ENCODE results near the gene TUBB. TPM values are rescaled to one million over a fixed set of nuclear protein-coding genes. Genes with fewer than 3 reads are reported as not detected.

Gene TUBB
- 512 TPM for polyA plus RNA-seq
- long read RNA-seq, donor 1, transcript TUBB-205 (4 exons, 2,670 nt) = major isoform, 202 of 278 reads
- long read RNA-seq, donor 1, partial matches to known transcripts = 76 of 278 reads
- long read RNA-seq, donor 1, other reads (novel, unspliced or antisense) = 0 of 278 reads
- long read RNA-seq, donor 2, transcript TUBB-205 (4 exons, 2,670 nt) = major isoform, 341 of 442 reads
- long read RNA-seq, donor 2, partial matches to known transcripts = 98 of 442 reads
- long read RNA-seq, donor 2, other reads (novel, unspliced or antisense) = 0 of 442 reads
- long read RNA-seq, donor 3, transcript TUBB-205 (4 exons, 2,670 nt) = major isoform, 376 of 407 reads
- long read RNA-seq, donor 3, partial matches to known transcripts = 31 of 407 reads
- long read RNA-seq, donor 3, other reads (novel, unspliced or antisense) = 0 of 407 reads
- long read RNA-seq, donor 4, transcript TUBB-205 (4 exons, 2,670 nt) = major isoform, 38 of 38 reads
- long read RNA-seq, donor 4, partial matches to known transcripts = 0 of 38 reads
- long read RNA-seq, donor 4, other reads (novel, unspliced or antisense) = 0 of 38 reads
- long read RNA-seq, donor 5, transcript TUBB-205 (4 exons, 2,670 nt) = major isoform, 287 of 288 reads
- long read RNA-seq, donor 5, partial matches to known transcripts = 0 of 288 reads
- long read RNA-seq, donor 5, other reads (novel, unspliced or antisense) = 0 of 288 reads
- long read RNA-seq, donor 6, transcript TUBB-205 (4 exons, 2,670 nt) = major isoform, 295 of 593 reads
- long read RNA-seq, donor 6, partial matches to known transcripts = 215 of 593 reads
- long read RNA-seq, donor 6, other reads (novel, unspliced or antisense) = 82 of 593 reads
- long read RNA-seq, donor 7, transcript TUBB-205 (4 exons, 2,670 nt) = major isoform, 229 of 377 reads
- long read RNA-seq, donor 7, partial matches to known transcripts = 139 of 377 reads
- long read RNA-seq, donor 7, other reads (novel, unspliced or antisense) = 7 of 377 reads
- long read RNA-seq, donor 8, transcript TUBB-205 (4 exons, 2,670 nt) = major isoform, 330 of 355 reads
- long read RNA-seq, donor 8, partial matches to known transcripts = 25 of 355 reads
- long read RNA-seq, donor 8, other reads (novel, unspliced or antisense) = 0 of 355 reads
- long read RNA-seq, donor 9, transcript TUBB-205 (4 exons, 2,670 nt) = major isoform, 290 of 324 reads
- long read RNA-seq, donor 9, partial matches to known transcripts = 33 of 324 reads
- long read RNA-seq, donor 9, other reads (novel, unspliced or antisense) = 0 of 324 reads
- long read RNA-seq, donor 10, transcript TUBB-205 (4 exons, 2,670 nt) = major isoform, 259 of 276 reads
- long read RNA-seq, donor 10, partial matches to known transcripts = 10 of 276 reads
- long read RNA-seq, donor 10, other reads (novel, unspliced or antisense) = 6 of 276 reads
- long read RNA-seq, donor 11, transcript TUBB-205 (4 exons, 2,670 nt) = major isoform, 215 of 234 reads
- long read RNA-seq, donor 11, partial matches to known transcripts = 19 of 234 reads
- long read RNA-seq, donor 11, other reads (novel, unspliced or antisense) = 0 of 234 reads

- H3K4me1 ChIP-seq (ENCODE audit: control insufficient read depth, insufficient read depth, low read length) = peaks cover 6% of the 10 kb centered on the region
- H3K27ac ChIP-seq (ENCODE audit: low read length) = peak within 1 kb of the TSS; percentile 84
- H3K36me3 ChIP-seq (ENCODE audit: control insufficient read depth, insufficient read depth, low read length) = peaks cover 28% of the 10 kb centered on the region
- 0% methylated on average over 2 of the region's 38 CpGs for WGBS (ENCODE audit: insufficient coverage, low lambda C conversion rate)
- peak within 1 kb of the TSS; percentile 94 for H3K4me3 ChIP-seq (ENCODE audit: low read length)
- peak; percentile 98 to 99 for DNase-seq
- H3K27me3 ChIP-seq (ENCODE audit: control insufficient read depth, insufficient read depth, low read length) = no peaks in the 10 kb centered on the region
- H3K9me3 ChIP-seq (ENCODE audit: control insufficient read depth, low read depth, low read length) = no peaks in the 10 kb centered on the region
Observed at GRCh38 chr6:30719791-30720737, at the start of gene TUBB. TUBB (plus strand) TSS chr6:30720352; CDS start chr6:30720507, 155 bp downstream.

DNA sequence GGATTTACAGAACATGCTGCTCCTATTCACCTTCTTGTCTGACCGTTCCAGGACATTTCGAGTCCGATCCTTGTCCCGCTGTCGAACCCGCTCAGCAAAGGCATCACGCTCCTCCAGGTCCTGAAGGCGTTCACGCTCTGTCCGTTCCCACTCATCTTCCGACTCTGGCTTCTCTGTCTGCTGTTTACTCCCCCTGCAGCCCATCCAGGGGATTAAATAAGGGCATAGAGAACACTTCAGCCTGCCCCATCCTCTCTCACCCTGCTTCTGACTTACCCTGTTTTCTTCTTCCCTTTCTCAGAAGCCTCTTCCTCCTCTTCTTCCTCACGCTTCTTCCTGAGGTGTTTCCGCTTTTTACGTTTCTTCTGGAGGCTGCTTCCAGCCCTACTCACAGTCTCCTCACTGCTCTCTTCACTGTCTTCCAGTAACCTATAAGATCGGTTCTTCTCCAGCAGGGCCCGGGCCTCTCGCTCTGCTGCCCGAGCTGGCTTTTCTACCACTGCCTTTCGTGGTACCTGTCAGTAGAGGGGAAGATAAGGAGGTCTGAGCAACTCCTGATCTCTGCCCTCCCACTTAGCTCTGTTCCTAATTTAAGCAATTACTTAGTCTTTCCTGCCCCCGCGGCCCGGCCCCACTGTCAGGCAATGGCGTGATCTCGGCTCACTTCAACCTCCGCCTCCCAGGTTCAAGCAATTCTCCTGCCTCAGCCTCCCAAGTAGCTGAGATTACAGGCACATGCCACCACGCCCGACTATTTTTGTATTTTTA, 49.2 kb upstream of the TUBB start:
- no peak for DNase-seq
- H3K36me3 ChIP-seq (ENCODE audit: control insufficient read depth, insufficient read depth, low read length) = peaks cover 30% of the 10 kb centered on the region
- 92% methylated on average over 6 of the region's 27 CpGs for WGBS (ENCODE audit: insufficient coverage, low lambda C conversion rate)

GRCh38 chr6:30672445-30673253, 47.5 kb upstream of the TUBB start, which contains the start of gene DHX16:
DHX16 (minus strand) TSS chr6:30673006; CDS start chr6:30672841, 165 bp downstream.
- peaks cover 11% of the 10 kb centered on the region for H3K4me1 ChIP-seq (ENCODE audit: control insufficient read depth, insufficient read depth, low read length)
- peak within 1 kb of the TSS; percentile 75 for H3K27ac ChIP-seq (ENCODE audit: low read length)
- DNase-seq = peak; percentile 92 to 97
- peaks cover 28% of the 10 kb centered on the region for H3K36me3 ChIP-seq (ENCODE audit: control insufficient read depth, insufficient read depth, low read length)
- 0% methylated on average over 1 of the region's 57 CpGs for WGBS (ENCODE audit: insufficient coverage, low lambda C conversion rate)
- no peaks in the 10 kb centered on the region for H3K9me3 ChIP-seq (ENCODE audit: control insufficient read depth, low read depth, low read length)
- peak within 1 kb of the TSS; percentile 89 for H3K4me3 ChIP-seq (ENCODE audit: low read length)
- H3K27me3 ChIP-seq (ENCODE audit: control insufficient read depth, insufficient read depth, low read length) = no peaks in the 10 kb centered on the region

More for the DNA sequence above, 49.2 kb upstream of the TUBB start:
- H3K4me1 ChIP-seq (ENCODE audit: control insufficient read depth, insufficient read depth, low read length) = peaks cover 11% of the 10 kb centered on the region
- H3K27me3 ChIP-seq (ENCODE audit: control insufficient read depth, insufficient read depth, low read length) = no peaks in the 10 kb centered on the region
- no peak overlapping the region for H3K27ac ChIP-seq (ENCODE audit: low read length)
- no peak overlapping the region for H3K4me3 ChIP-seq (ENCODE audit: low read length)
- H3K9me3 ChIP-seq (ENCODE audit: control insufficient read depth, low read depth, low read length) = no peaks in the 10 kb centered on the region

- DNase-seq = no peak
- no peaks in the 10 kb centered on the region for H3K9me3 ChIP-seq (ENCODE audit: control insufficient read depth, low read depth, low read length)
- H3K27me3 ChIP-seq (ENCODE audit: control insufficient read depth, insufficient read depth, low read length) = no peaks in the 10 kb centered on the region
- peaks cover 13% of the 10 kb centered on the region for H3K4me1 ChIP-seq (ENCODE audit: control insufficient read depth, insufficient read depth, low read length)
- no peak overlapping the region for H3K4me3 ChIP-seq (ENCODE audit: low read length)
- no peak overlapping the region for H3K27ac ChIP-seq (ENCODE audit: low read length)
- peaks cover 17% of the 10 kb centered on the region for H3K36me3 ChIP-seq (ENCODE audit: control insufficient read depth, insufficient read depth, low read length)
- no CpG with 5 or more reads among the region's 10 CpGs for WGBS (ENCODE audit: insufficient coverage, low lambda C conversion rate)
Observed at GRCh38 chr6:30676660-30677285, 43.4 kb upstream of the TUBB start.

DNA sequence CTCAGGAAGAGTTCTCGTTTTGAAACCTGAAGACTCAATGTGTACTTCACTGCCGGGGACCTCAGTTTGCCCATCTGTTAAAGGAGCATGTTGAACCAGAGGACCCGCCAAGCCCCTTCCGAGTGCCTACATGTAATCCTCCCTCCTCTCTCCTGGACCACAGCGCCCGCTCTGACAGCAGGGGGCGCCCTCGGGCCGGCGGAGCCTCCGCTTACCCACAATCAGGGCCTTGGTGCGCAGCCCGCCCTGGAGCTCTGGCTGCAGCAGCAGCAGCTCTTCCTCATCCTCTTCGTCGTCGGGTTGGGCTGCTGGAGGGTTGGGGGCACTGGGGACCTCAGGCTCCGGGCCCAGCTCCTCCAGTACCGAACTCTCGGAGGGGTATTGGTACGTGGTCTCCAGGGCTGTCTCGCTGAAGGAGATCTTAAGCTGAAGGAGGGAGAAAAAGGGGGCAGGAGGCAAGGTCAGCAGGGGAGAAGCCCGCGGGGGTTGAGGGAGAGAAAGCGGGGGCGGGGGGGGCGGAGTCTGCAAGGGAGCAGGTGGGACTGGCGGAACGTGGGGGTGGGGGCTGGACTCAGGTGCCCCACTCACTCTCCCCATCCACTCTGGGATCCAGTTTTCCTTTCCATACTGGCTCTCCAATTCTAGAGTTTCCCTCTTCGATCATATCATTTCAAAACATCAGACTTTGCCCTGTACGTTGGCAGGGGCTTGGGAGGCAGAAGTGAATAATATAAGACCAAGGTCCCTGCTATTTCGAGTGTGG, 41.0 kb upstream of the TUBB start:
- peaks cover 17% of the 10 kb centered on the region for H3K36me3 ChIP-seq (ENCODE audit: control insufficient read depth, insufficient read depth, low read length)
- H3K4me1 ChIP-seq (ENCODE audit: control insufficient read depth, insufficient read depth, low read length) = peaks cover 10% of the 10 kb centered on the region
- no CpG with 5 or more reads among the region's 31 CpGs for WGBS (ENCODE audit: insufficient coverage, low lambda C conversion rate)
- peak; percentile 77 to 81 for DNase-seq
- H3K9me3 ChIP-seq (ENCODE audit: control insufficient read depth, low read depth, low read length) = no peaks in the 10 kb centered on the region
- no peaks in the 10 kb centered on the region for H3K27me3 ChIP-seq (ENCODE audit: control insufficient read depth, insufficient read depth, low read length)
- no peak overlapping the region for H3K27ac ChIP-seq (ENCODE audit: low read length)
- H3K4me3 ChIP-seq (ENCODE audit: low read length) = no peak overlapping the region

DNA sequence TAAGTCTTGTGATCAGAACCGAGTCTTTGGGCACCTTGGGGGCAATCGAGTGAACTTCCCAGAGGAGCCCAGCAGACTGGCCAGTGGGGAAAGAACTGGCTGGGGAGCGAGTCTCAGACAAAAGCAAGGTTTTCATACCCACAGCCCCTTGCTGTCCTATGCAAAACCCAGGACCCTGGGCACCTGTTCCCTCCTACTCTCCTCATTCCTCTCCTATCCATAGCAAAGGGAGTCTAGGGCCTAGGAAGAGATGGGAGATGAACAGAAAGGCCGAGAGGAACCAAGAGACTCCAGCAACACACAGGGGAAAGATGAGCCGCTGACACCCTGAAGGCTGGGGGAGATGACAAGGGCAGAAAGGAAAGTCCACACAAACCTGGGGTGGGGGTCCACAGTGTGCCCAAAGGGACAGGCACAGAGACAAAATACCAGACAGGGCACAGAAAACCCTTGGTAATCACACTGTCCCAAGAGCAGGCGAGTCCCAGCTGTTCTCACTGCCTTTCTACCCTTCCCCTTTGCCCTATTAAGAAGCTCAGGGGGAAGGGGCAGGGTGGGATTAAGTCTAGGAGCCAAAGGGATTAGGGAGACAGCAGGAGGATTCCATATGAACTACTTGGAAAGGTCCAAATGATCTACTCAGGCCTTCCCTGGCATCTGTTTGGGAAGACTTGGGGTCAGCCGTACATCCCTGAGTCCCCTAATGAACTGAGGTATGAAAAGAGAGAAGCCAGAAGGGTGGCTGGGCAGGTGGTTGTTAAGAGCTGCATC, 40.2 kb upstream of the TUBB start:
- Histone ChIP-seq H3K9me3 (ENCODE audit: control insufficient read depth, low read depth, low read length) (no peaks in the 10 kb centered on the region), H3K27me3 (ENCODE audit: control insufficient read depth, insufficient read depth, low read length) (no peaks in the 10 kb centered on the region), H3K36me3 (ENCODE audit: control insufficient read depth, insufficient read depth, low read length) (peaks cover 17% of the 10 kb centered on the region), H3K4me3 (ENCODE audit: low read length) (no peak overlapping the region), H3K4me1 (ENCODE audit: control insufficient read depth, insufficient read depth, low read length) (peaks cover 10% of the 10 kb centered on the region), H3K27ac (ENCODE audit: low read length) (no peak overlapping the region)
- 100% methylated on average over 1 of the region's 7 CpGs for WGBS (ENCODE audit: insufficient coverage, low lambda C conversion rate)
- no peak for DNase-seq

- Histone ChIP-seq H3K36me3 (ENCODE audit: control insufficient read depth, insufficient read depth, low read length) (peaks cover 13% of the 10 kb centered on the region), H3K4me1 (ENCODE audit: control insufficient read depth, insufficient read depth, low read length) (peaks cover 16% of the 10 kb centered on the region), H3K9me3 (ENCODE audit: control insufficient read depth, low read depth, low read length) (peaks cover 3% of the 10 kb centered on the region), H3K4me3 (ENCODE audit: low read length) (no peak overlapping the region), H3K27ac (ENCODE audit: low read length) (peak overlapping the region; percentile 1), H3K27me3 (ENCODE audit: control insufficient read depth, insufficient read depth, low read length) (peaks cover 5% of the 10 kb centered on the region)
- DNase-seq = no peak
- WGBS (ENCODE audit: insufficient coverage, low lambda C conversion rate) = 67% methylated on average over 1 of the region's 4 CpGs
Observed at GRCh38 chr6:30681766-30682142, 38.4 kb upstream of the TUBB start.

Data from large intestine (tissue), 12 donors.